ENCODE results near the gene PDK4. TPM values are rescaled to one million over a fixed set of nuclear protein-coding genes. Genes with fewer than 3 reads are reported as not detected.

The PDK4 gene
- total and polyA plus RNA-seq, 2 donors (not counting 1 experiment from before 2014, with no cell fraction given): 0.20 to 2.8 TPM

GRCh38 chr7:95622001-95622549, 25.8 kb upstream of the PDK4 start:
- Histone ChIP-seq H3K36me3 (ENCODE audit: control insufficient read depth, insufficient read depth, low read length) (no peaks in the 10 kb centered on the region), H2AFZ (ENCODE audit: low read length) (no peak overlapping the region), H3K9ac (ENCODE audit: insufficient read depth, low read length) (no peak overlapping the region), H3K4me1 (ENCODE audit: control insufficient read depth, extremely low read depth, insufficient read depth, low read length) (no peaks in the 10 kb centered on the region), H3K4me3 (replicated peaks in 1 of 4; ENCODE audit: control extremely low read depth in 1 of 4, insufficient read depth in 1 of 4, low read depth in 3 of 4, low read length in 4 of 4) (no peak overlapping the region), H3K27ac (ENCODE audit: insufficient read depth, low read length) (no peak overlapping the region), H3K9me3 (ENCODE audit: control insufficient read depth, insufficient read depth, low read depth, low read length) (no peaks in the 10 kb centered on the region), H3K79me2 (ENCODE audit: control insufficient read depth, insufficient read depth, low read length) (no peaks in the 10 kb centered on the region), H3K27me3 (ENCODE audit: control insufficient read depth, insufficient read depth, low read length) (no peaks in the 10 kb centered on the region), H3K4me2 (ENCODE audit: extremely low read depth, insufficient read depth, low read length) (no peak overlapping the region), H4K20me1 (ENCODE audit: control insufficient read depth, extremely low read depth, insufficient read depth, low read length) (no peaks in the 10 kb centered on the region)
- DNase-seq (ENCODE audit: low read depth in 2 of 2): no peak
- TF ChIP-seq CTCF (conservative IDR thresholded peaks at IDR 0.05 in 1 of 2, IDR thresholded peaks at IDR 0.05 in 1 of 2; ENCODE audit: low read depth in 1 of 2, low read length in 2 of 2): no peak
- TF ChIP-seq EZH2 (IDR thresholded peaks at IDR 0.05; ENCODE audit: low read length, missing control alignments): no peak

GRCh38 chr7:95621404-95621803, 25.1 kb upstream of the PDK4 start:
- no peak overlapping the region for H3K4me3 ChIP-seq (replicated peaks in 1 of 4; ENCODE audit: control extremely low read depth in 1 of 4, insufficient read depth in 1 of 4, low read depth in 3 of 4, low read length in 4 of 4)
- DNase-seq (ENCODE audit: low read depth in 2 of 2): no peak
- H3K36me3 ChIP-seq (ENCODE audit: control insufficient read depth, insufficient read depth, low read length): no peaks in the 10 kb centered on the region
- H3K4me2 ChIP-seq (ENCODE audit: extremely low read depth, insufficient read depth, low read length): no peak overlapping the region
- no peaks in the 10 kb centered on the region for H4K20me1 ChIP-seq (ENCODE audit: control insufficient read depth, extremely low read depth, insufficient read depth, low read length)
- H3K9ac ChIP-seq (ENCODE audit: insufficient read depth, low read length): no peak overlapping the region
- H2AFZ ChIP-seq (ENCODE audit: low read length): no peak overlapping the region
- H3K27me3 ChIP-seq (ENCODE audit: control insufficient read depth, insufficient read depth, low read length): no peaks in the 10 kb centered on the region
- TF ChIP-seq EZH2 (IDR thresholded peaks at IDR 0.05; ENCODE audit: low read length, missing control alignments): no peak
- no peak for TF ChIP-seq CTCF (conservative IDR thresholded peaks at IDR 0.05 in 1 of 2, IDR thresholded peaks at IDR 0.05 in 1 of 2; ENCODE audit: low read depth in 1 of 2, low read length in 2 of 2)
- H3K79me2 ChIP-seq (ENCODE audit: control insufficient read depth, insufficient read depth, low read length): no peaks in the 10 kb centered on the region
- no peak overlapping the region for H3K27ac ChIP-seq (ENCODE audit: insufficient read depth, low read length)
- no peaks in the 10 kb centered on the region for H3K4me1 ChIP-seq (ENCODE audit: control insufficient read depth, extremely low read depth, insufficient read depth, low read length)
- H3K9me3 ChIP-seq (ENCODE audit: control insufficient read depth, insufficient read depth, low read depth, low read length): no peaks in the 10 kb centered on the region

- Histone ChIP-seq H3K36me3 (ENCODE audit: control insufficient read depth, insufficient read depth, low read length) (no peaks in the 10 kb centered on the region), H3K4me1 (ENCODE audit: control insufficient read depth, extremely low read depth, insufficient read depth, low read length) (no peaks in the 10 kb centered on the region), H4K20me1 (ENCODE audit: control insufficient read depth, extremely low read depth, insufficient read depth, low read length) (no peaks in the 10 kb centered on the region), H3K4me2 (ENCODE audit: extremely low read depth, insufficient read depth, low read length) (no peak overlapping the region), H2AFZ (ENCODE audit: low read length) (no peak overlapping the region), H3K79me2 (ENCODE audit: control insufficient read depth, insufficient read depth, low read length) (no peaks in the 10 kb centered on the region), H3K9me3 (ENCODE audit: control insufficient read depth, insufficient read depth, low read depth, low read length) (no peaks in the 10 kb centered on the region), H3K27me3 (ENCODE audit: control insufficient read depth, insufficient read depth, low read length) (no peaks in the 10 kb centered on the region), H3K4me3 (replicated peaks in 1 of 4; ENCODE audit: control extremely low read depth in 1 of 4, insufficient read depth in 1 of 4, low read depth in 3 of 4, low read length in 4 of 4) (no peak overlapping the region), H3K27ac (ENCODE audit: insufficient read depth, low read length) (no peak overlapping the region), H3K9ac (ENCODE audit: insufficient read depth, low read length) (no peak overlapping the region)
- TF ChIP-seq CTCF (conservative IDR thresholded peaks at IDR 0.05 in 1 of 2, IDR thresholded peaks at IDR 0.05 in 1 of 2; ENCODE audit: low read depth in 1 of 2, low read length in 2 of 2): no peak
- no peak for TF ChIP-seq EZH2 (IDR thresholded peaks at IDR 0.05; ENCODE audit: low read length, missing control alignments)
- DNase-seq (ENCODE audit: low read depth in 2 of 2): no peak
These were observed 24.3 kb upstream of the PDK4 start for GRCh38 chr7:95620631-95621030.

Measured in fibroblast of lung (primary cell).